Adrenal gland (tissue), 12 donors: ENCODE data around the gene ZDBF2. TPM values are rescaled to one million over a fixed set of nuclear protein-coding genes. Genes with fewer than 3 reads are reported as not detected.
"Not testable (repeated sequence)": the region's sequence is repeated elsewhere in the genome, so short reads cannot be mapped to it uniquely, and the experiment has no call there.

ENCODE experiments used
- DNase-seq, 7 donors: peaks; one replicate each; pipeline ENCODE4 v3.0.0-alpha.2; 2019 to 2020
- H3K27ac ChIP-seq, 5 donors: fragments of 200-600 bp; sonication (generic) in 4 of 5; 1 replicate in 3 of 5; 2 replicates in 2 of 5; pipeline versions ENCODE4 v1.5.1 to v1.8.0; 2016 to 2020; ENCODE audit warnings: mild to moderate bottlenecking in 1 of 5
- H3K27me3 ChIP-seq: fragments of 200-600 bp; 2 replicates; pipeline ENCODE4 v1.8.0; 2021
- H3K36me3 ChIP-seq, 2 donors: fragments of 200-600 bp; replicated peaks in 1 of 2; 1 replicate in 1 of 2; 2 replicates in 1 of 2; pipeline versions ENCODE4 v1.5.1 to v1.8.0; 2018 to 2022
- H3K4me1 ChIP-seq, 2 donors: fragments of 200-600 bp; replicated peaks in 1 of 2; 1 replicate in 1 of 2; 2 replicates in 1 of 2; pipeline versions ENCODE4 v1.5.1 to v1.8.0; 2018 to 2021
- H3K4me3 ChIP-seq, 4 donors: fragments of 200-600 bp; sonication (generic) in 3 of 4; one replicate each; pipeline ENCODE4 v1.5.1; 2016 to 2018
- H3K9me3 ChIP-seq, 3 donors: fragments of 200-600 bp; sonication (generic) in 1 of 3; replicated peaks in 1 of 3; 1 replicate in 2 of 3; 2 replicates in 1 of 3; pipeline versions ENCODE4 v1.5.1 to v1.8.0; 2016 to 2021
- POLR2A ChIP-seq, 2 donors: fragments of 450-650 bp; IDR thresholded peaks; one replicate each; pipeline ENCODE4 v1.6.1; 2017; ENCODE audit warnings: antibody characterized with exemption in 2 of 2, mild to moderate bottlenecking in 2 of 2, moderate library complexity in 1 of 2
- WGBS, 4 donors: extraction: QIAGEN DNeasy Blood & Tissue Kit in 2 of 4; methylation state at CpG; one replicate each; pipeline versions ENCODE4 v1.1.5 to v1.1.7; 2013 to 2017; 5-methylcytosine and 5-hydroxymethylcytosine counted together
- intact Hi-C, 2 donors: fragments of 100-400 bp; cut with DNase I; formaldehyde crosslinking; loops; one replicate each; pipeline versions ENCODE4 v1.14.1 to v1.15.0; 2022 to 2023
- polyA plus RNA-seq, 3 donors: library from polyadenylated mRNA; stranded (reverse); fragments of 200-250 nt in 2 of 3; fragments of 350-450 nt in 1 of 3; fragmentation: Illumina TruSeq in 1 of 3; extraction: RNeasy Lipid Tissue Mini Kit (QIAGEN cat#74804) in 1 of 3; gene quantifications; one replicate each; pipeline ENCODE4 v1.2.3, GENCODE V29; 2013 to 2014
- small RNA-seq, 2 donors: library from RNA; depleted of rRNA; stranded (forward); fragments of <200 nt; gene quantifications; one replicate each; pipeline ENCODE3, GENCODE V24; 2016
- total RNA-seq, 9 donors: library from RNA; depleted of rRNA in 4 of 9; stranded (reverse); fragments of >200 nt in 4 of 9; fragments of 120-200 nt in 1 of 9; fragmentation: NEBNext Ultra II Directional in 1 of 9; extraction: Animal tissue kit (Norgen Biotek cat#: 25700) in 1 of 9; gene quantifications; one replicate each; pipeline versions ENCODE4 v1.1.0 to v1.2.4, GENCODE V29; 2013 to 2023
- TF ChIP-seq, protein P1 (sequence below), 6 experiments: fragments of 450-650 bp in 4 of 6; fragments of 200-600 bp in 2 of 6; sonication (generic) in 1 of 6; IDR thresholded peaks; 1 replicate in 5 of 6; 2 replicates in 1 of 6; pipeline versions ENCODE4 v1.5.1 to v1.8.0; 2016 to 2021; ENCODE audit warnings: antibody characterized with exemption in 6 of 6, mild to moderate bottlenecking in 2 of 6, moderate library complexity in 1 of 6
- donor health status: healthy with polysubstance abuse.
- donor health status: Bipolar disorder and iron deficiency.
- donor health status: DM: yes; HTN: yes; CAD: no.
- donor health status: DM: no; HTN: no; CAD: no.
- donor health status: DM: no; HTN: no; CAD: no.
- donor health status: DM: yes; HTN: yes; CAD: no.

The ZDBF2 gene
- total and polyA plus RNA-seq, 12 donors: 2.3 to 33.6 (median 13.6) TPM

- no peak for TF ChIP-seq POLR2A (IDR thresholded peaks at IDR 0.05)
- TF ChIP-seq, protein P1, sequence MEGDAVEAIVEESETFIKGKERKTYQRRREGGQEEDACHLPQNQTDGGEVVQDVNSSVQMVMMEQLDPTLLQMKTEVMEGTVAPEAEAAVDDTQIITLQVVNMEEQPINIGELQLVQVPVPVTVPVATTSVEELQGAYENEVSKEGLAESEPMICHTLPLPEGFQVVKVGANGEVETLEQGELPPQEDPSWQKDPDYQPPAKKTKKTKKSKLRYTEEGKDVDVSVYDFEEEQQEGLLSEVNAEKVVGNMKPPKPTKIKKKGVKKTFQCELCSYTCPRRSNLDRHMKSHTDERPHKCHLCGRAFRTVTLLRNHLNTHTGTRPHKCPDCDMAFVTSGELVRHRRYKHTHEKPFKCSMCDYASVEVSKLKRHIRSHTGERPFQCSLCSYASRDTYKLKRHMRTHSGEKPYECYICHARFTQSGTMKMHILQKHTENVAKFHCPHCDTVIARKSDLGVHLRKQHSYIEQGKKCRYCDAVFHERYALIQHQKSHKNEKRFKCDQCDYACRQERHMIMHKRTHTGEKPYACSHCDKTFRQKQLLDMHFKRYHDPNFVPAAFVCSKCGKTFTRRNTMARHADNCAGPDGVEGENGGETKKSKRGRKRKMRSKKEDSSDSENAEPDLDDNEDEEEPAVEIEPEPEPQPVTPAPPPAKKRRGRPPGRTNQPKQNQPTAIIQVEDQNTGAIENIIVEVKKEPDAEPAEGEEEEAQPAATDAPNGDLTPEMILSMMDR (IDR thresholded peaks at IDR 0.05): no peak
- WGBS, 4 donors: 81 to 100% (median 92%) methylated on average over 1 of the region's 1 CpG
These were observed 79.2 kb downstream of the ZDBF2 start for GRCh38 chr2:206353685-206354084.

DNA sequence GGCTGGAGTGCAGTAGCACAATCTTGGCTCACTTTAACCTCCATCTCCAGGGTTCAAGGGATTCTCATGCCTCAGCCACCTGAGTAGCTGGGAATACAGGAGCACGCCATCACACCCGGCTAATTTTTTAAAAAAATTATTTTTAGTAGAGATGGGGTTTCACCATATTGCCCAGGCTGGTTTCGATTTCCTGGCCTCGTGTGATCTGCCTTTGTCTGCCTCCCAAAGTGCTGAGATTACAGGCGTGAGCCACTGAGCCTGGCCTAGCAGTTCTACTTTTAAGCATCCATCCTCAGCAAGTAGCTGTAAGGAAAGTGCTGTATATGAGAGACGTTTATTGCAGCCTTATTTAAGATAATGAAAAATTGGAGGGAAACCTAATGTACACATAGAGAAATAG, 79.7 kb downstream of the ZDBF2 start:
- Histone ChIP-seq H3K4me3 (no peak overlapping the region), H3K27ac (no peak overlapping the region), H3K36me3 (no peaks in the 10 kb centered on the region), H3K27me3 (no peaks in the 10 kb centered on the region), H3K4me1 (no peaks in the 10 kb centered on the region), H3K9me3 (no peaks in the 10 kb centered on the region)
- 84 to 88% (median 85%) methylated on average over 6 of the region's 6 CpGs for WGBS, 4 donors
- DNase-seq: no peak
- no peak for TF ChIP-seq POLR2A (IDR thresholded peaks at IDR 0.05)
- TF ChIP-seq, protein P1 (IDR thresholded peaks at IDR 0.05): no peak
- intact Hi-C loops: no loop called here

More at GRCh38 chr2:206353685-206354084, 79.2 kb downstream of the ZDBF2 start:
- H3K36me3 ChIP-seq: no peaks in the 10 kb centered on the region
- H3K27me3 ChIP-seq: no peaks in the 10 kb centered on the region
- H3K9me3 ChIP-seq: no peaks in the 10 kb centered on the region
- H3K27ac ChIP-seq: no peak overlapping the region
- no peak for DNase-seq
- no peaks in the 10 kb centered on the region for H3K4me1 ChIP-seq
- intact Hi-C loops: no loop called here
- H3K4me3 ChIP-seq: no peak overlapping the region

- H3K4me3 ChIP-seq, H3K9me3 ChIP-seq, DNase-seq, H3K4me1 ChIP-seq, H3K27me3 ChIP-seq, H3K36me3 ChIP-seq, H3K27ac ChIP-seq, intact Hi-C loops: not testable (repeated sequence)
- 96 to 98% methylated on average over 26 to 29 of the region's 29 CpGs; no CpG with 5 or more reads in 2 of the 4 donors for WGBS, 4 donors
These were observed 82.4 kb downstream of the ZDBF2 start for GRCh38 chr2:206356840-206357239.

DNA sequence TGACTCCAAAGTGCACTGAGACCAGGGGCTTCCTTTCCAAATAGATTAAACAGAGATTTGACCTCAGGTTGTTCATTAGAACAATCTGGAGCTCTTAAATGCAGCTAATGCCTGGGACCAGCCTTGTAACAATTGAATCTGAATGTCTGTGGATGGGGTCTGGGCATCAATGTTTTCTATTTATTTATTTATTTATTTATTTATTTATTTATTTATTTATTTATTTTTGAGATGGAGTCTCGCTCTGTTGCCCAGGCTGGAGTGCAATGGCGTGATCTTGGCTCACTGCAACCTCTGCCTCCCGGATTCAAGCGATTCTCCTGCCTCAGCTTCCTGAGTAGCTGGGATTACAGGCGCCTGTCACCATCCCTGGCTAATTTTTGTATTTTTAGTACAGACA, 86.4 kb downstream of the ZDBF2 start:
- H3K4me1 ChIP-seq, H3K9me3 ChIP-seq, H3K27me3 ChIP-seq, intact Hi-C loops, H3K27ac ChIP-seq, H3K4me3 ChIP-seq, DNase-seq, H3K36me3 ChIP-seq: not testable (repeated sequence)
- 87 to 95% (median 94%) methylated on average over 5 of the region's 5 CpGs for WGBS, 4 donors

GRCh38 chr2:206361407-206362045, 87.1 kb downstream of the ZDBF2 start:
- TF ChIP-seq, protein P1 (IDR thresholded peaks at IDR 0.05): no peak
- no peak for TF ChIP-seq POLR2A (IDR thresholded peaks at IDR 0.05)

More at GRCh38 chr2:206361407-206362045, 87.1 kb downstream of the ZDBF2 start:
- Histone ChIP-seq H3K9me3 (no peaks in the 10 kb centered on the region), H3K4me1 (peaks cover 0 to 4% of the 10 kb centered on the region in 2 donors), H3K27me3 (no peaks in the 10 kb centered on the region), H3K36me3 (no peaks in the 10 kb centered on the region), H3K4me3 (no peak overlapping the region), H3K27ac (no peak overlapping the region)
- 91 to 94% (median 94%) methylated on average over 2 of the region's 2 CpGs for WGBS, 4 donors
- DNase-seq: no peak
- intact Hi-C loops: no loop called here

Small RNA genes within 50 kb of the gene (small RNA-seq; reads per million reads assigned to genes)
- gene HMGN1P6 (0 reads per million in 2 donors), gene RN7SKP260 (0 reads per million in 2 donors)

Other genes with a start within 250 kb of the ZDBF2 start
- gene INO80D, start 188.5 kb upstream of the ZDBF2 start, total RNA-seq: 10 to 100 TPM; 10.2 to 24.6 (median 18.0) TPM
- gene INO80D, start 188.5 kb upstream of the ZDBF2 start, polyA plus RNA-seq: 1 to 10 TPM; 2.7 to 5.6 (median 4.6) TPM
- 100 to 1,000 TPM; 128 to 241 (median 196) TPM for gene NDUFS1, start 115.2 kb upstream of the ZDBF2 start, total RNA-seq
- 100 to 1,000 TPM in 1 of 3 donors, 10 to 100 TPM in 2; 15.1 to 206 (median 33.4) TPM for gene NDUFS1, start 115.2 kb upstream of the ZDBF2 start, polyA plus RNA-seq
- gene EEF1B2, start 114.8 kb upstream of the ZDBF2 start, total RNA-seq: 100 to 1,000 TPM; 351 to 663 (median 430) TPM
- 100 to 1,000 TPM; 298 to 838 (median 406) TPM for gene EEF1B2, start 114.8 kb upstream of the ZDBF2 start, polyA plus RNA-seq
- gene ADAM23, start 168.9 kb downstream of the ZDBF2 start, total RNA-seq: 10 to 100 TPM in 4 of 9 donors, 1 to 10 TPM in 5; 4.5 to 33.9 (median 5.6) TPM
- gene ADAM23, start 168.9 kb downstream of the ZDBF2 start, polyA plus RNA-seq: 1 to 10 TPM; 6.4 to 8.0 (median 7.1) TPM